ENCODE data around the gene CPNE7.

Gene CPNE7

DNA sequence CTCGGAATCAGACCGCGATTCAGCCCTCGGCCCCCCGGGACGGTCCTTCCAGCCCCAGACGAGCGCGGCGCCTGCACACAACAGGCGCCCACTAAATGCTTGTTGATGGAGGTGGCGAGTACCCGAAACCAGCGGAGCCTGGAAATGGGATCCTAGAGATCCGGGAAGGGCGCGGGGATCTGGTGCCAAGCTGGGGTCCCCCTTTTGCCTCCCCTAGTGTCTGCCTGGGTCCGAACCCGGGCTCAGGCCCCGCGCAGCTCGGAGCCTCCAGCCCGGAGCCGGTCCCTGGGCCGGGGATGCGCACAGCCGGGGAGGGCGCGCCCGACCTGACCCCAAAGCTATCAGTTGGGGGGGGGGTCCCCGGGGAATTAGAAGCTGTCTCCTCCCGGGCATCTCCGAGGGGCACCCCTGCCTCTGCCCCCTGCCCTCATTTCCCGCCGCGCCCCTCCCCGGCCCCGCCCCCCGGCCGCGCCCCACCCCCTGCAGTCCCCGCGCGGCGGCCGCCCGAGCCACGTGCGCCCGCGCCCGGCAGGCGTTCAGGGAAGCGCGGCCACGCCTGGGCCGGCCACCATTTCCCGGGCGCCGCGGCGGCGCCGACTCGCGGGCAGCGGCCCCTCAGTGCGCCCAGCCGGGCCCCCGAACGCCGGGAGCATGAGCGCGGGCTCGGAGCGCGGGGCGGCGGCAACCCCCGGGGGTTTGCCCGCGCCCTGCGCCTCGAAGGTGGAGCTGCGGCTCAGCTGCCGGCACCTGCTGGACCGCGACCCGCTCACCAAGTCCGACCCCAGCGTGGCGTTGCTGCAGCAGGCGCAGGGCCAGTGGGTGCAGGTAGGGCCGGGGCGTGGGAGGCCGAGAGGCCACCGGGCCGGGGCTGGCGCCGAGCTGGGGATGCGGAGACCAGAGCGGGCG is at the start of gene CPNE7:
Gene CPNE7 (plus strand): TSS at position 512 of the 906 bp plus-strand sequence. CDS start 140 bp downstream, at position 652.
- no peak for DNase-seq

DNA sequence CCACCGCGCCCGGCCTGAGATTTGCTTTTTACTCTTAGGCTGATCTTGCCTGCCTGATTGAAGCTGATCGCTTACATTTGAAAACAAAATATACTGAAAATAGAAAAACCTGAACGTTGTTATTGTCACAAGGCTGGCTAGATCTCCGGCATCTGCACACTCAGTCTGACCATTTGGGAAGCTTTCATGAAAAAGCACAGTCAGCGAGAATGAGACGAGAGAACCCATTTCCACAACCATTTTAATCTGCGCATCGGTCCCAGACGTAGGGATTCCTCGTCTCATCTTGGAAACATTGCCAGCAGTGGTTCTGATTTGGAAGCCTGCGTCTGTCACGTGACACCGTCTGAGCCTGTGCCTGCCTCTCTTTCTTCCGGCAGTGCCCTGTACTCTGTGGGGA is 46.5 kb upstream of the CPNE7 start:
- DNase-seq = no peak

DNA sequence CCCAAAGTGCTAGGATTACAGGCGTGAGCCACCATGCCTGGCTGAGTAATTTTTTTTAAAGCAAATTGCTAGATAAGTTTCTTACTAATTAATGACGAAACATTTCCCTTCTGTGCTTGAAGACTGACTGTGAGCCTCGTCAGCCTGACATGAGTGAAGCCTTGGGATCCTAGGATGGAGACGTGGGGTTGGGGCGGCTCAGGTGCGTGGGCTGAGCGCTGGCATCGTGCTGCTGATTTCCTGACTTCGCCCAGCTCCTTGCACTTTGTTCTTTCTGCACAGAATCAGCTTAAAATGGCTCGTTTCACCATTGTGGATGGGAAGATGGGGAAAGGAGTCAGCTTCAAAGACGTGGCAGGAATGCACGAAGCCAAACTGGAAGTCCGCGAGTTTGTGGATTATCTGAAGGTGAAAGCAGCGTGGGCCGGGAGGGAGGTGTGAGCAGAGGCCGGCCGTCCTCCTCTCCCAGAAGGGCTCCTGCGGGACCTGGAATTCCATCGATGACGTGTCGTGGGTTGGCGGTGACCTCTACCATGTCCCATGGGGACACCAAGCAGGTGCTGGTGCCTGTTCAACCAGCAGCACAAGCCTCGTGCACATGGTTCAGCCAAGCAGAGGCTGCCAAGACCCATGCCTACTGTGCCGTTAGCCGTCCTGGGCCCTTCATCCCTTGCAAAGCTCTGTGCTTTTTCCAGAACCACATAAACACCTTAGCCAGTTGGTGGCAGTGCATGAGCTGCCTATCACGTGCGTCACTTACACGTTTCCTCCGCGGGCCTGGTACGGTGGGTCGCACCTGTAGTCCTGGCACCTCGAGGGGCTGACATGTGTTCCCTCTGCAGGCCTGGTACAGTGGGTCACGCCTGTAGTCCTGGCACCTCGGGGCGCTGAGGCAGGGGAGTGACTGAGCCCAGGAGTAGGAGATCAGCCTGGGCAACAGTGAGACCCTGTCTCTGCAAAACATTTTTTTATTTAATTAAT is 44.9 kb upstream of the CPNE7 start:
- no peak for DNase-seq

DNA sequence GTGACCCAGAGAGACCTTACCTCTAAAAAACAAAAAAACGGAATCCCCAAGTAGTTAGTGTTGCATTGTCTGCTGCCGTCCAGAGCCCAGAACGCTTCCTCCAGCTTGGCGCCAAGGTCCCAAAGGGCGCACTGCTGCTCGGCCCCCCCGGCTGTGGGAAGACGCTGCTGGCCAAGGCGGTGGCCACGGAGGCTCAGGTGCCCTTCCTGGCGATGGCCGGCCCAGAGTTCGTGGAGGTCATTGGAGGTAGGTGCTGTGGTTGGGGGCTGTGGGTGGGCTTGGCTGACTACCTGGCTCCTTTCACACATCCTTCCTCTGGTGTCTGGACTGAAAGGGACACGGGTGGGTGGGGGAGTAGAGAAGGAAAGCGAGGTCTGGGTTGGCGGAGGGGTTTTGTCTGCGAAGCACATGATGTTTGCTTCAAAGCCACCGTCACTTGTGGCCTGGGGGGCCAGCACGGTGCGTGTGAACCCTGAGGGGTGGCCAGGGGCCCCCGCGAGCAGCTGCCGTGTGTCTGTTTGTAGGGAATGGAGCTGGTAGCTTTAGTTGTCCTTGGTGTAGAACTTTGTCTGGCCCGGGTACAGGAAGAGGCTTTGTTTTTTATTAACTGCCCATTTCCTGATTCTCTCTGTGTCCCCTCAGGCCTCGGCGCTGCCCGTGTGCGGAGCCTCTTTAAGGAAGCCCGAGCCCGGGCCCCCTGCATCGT is 43.6 kb upstream of the CPNE7 start:
- DNase-seq = no peak

DNA sequence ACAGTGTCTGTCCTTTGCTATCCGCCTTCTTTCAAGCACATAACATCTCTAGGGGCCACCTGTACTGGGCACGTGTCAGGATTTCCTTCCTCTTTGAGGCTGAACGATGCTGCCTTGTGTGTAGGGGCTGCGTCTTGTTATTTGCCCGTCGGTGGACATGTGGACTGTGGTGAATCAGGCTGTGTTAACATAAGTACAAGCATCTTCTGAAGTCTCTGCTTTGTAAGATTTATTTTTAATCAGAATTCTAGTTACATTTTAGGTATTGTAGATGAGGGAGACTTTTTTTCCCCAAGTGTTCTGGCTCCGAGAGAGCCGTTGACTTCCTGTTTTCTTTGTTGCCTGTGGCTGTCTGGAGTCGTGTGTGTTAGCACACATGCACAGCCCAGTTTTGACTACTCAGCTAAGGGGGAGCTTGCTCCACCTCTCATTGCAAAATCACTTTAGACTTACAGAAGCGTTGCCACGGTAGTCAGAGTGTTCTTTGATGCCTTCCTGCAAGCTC is 41.3 kb upstream of the CPNE7 start:
- DNase-seq = peak; percentile 94

DNA sequence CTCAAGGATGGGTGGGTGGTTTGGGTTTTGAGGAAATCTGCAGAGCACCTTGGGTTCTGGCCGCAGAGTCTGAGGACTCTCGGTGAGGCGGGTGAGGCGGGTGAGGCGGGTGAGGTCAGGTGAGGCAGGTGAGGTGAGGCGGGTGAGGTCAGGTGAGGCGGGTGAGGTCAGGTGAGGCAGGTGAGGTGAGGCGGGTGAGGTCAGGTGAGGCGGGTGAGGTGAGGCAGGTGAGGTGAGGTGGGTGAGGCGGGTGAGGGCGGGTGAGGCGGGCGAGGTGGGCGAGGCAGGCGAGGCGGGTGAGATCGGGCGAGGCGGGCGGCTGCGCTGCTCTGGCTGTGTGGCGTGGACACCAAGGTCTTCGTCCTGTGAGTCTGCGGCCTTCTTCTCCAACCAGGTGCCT is 39.2 kb upstream of the CPNE7 start:
- no peak for DNase-seq

DNA sequence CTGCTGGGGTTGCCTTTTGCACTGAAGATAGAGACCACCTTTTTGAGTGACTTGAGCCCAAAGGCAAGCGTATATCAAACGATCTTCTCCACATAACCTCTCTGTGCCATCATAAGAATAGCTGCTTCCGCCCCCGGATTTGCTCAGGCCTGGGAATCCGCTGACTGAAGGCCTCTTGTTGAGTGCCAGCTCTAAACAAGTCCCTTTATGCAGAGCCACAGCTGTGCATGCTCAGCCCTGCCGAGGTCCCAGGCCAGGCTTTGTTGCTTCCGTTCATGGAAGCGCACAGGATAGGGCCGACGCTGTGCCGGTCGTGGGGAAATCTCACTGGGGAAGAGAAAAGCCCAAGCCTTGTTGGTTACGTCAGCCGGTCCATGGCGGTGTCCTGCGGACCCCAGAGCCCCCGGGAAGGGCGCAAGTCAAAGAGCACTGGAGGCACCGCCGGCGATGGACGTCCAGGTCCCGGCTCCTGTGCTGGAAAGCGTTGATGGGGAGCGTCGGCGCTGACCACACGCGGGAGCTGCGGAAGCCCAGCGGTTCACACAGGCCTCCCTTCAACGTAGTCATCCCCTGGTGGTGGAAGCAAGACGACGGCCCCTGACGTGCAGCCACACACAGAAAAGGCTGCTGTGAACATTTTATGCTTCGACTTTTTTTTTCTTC is 38.5 kb upstream of the CPNE7 start:
- no peak for DNase-seq

DNA sequence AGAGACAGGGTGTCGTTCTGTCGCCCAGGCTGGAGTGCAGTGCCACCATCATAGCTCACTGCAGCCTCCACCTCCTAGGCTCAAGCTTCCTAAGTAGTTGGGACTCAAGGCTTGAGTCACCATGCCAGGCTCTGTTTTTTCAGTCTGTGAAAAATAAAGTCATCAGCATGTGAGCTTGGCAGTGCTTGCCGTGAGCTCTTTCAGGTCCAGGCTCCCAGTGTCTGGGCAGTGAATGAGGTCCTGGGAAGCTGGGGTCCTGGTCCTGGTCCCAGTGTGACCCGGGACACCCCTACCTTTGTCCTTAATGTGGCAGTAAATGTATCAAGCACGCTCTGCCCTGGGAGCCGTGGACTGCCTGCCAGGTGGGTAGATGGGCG is 38.0 kb upstream of the CPNE7 start:
- DNase-seq = no peak

DNA sequence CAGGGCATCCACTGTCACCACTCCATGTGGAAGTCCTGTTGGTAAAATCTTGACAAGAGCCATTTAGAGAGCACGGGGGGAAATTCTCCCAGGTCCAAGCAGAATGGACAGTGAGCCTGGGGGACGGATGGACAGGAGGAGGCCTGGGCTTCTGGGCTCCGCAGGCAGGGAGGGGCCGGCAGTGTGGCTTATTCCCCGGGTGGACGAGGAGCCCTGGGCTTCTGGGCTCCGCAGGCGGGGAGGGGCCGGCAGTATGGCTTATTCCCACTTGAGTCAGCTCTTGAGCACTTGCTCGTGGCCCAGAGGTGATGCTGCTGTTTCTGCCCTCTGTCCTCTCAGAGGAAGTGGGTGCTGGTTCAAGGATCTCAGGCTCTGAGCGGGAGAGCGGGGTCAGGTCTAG is 37.3 kb upstream of the CPNE7 start:
- no peak for DNase-seq

DNA sequence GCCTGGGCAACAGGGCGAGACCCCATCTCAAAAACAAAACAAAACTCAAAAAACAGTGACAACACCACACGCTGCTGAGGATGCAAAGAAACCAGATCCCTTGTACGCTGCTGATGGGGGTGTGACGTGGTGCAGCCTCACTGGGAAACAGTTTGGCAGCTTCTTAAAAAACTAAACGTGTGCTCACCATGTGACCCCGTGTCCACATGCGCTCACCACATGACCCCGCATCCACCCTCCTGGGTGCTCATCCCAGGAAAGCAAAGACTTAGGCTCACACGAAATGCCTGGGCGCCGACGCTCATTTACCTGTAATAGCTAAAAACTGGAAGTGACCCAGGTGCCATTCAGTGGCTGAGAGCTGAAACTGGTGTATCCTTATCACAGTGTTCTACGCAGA is 35.0 kb upstream of the CPNE7 start:
- no peak for DNase-seq

DNA sequence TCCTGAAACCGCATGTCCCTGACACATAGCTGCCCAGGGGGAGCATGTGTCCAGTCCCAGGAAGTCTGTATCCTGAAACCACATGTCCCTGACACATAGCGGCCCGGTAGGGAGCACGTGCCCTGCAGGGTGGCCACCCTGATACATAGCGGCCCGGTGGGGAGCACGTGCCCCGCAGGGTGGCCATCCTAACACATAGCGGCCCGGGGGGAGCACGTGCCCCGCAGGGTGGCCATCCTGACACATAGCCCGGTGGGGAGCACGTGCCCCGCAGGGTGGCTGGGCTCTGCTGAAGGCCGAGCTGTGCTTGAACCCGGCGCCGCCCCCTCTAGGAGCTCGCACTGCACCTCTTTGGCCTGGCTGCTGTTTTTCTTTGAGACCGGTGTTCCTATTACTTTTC is 33.8 kb upstream of the CPNE7 start:
- DNase-seq = no peak

DNA sequence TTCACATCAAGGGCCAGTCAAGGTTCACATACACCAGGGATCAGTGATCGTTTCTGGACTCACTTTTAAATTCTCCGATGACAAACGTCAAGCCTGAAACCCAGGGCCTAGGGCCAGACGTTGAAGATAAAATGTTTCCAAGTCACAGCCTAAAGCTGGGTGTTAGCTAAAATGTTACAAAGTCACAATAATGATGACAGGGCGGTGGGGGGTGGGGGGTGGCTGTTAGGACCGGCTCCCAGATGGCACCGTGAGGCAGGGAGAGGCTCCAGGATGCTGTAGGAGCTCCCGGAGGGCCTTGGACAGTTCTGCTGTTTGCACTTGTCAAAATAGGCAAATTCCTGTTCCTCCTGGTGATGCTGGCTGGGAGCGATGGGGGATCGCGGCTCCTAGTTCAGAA is 31.4 kb upstream of the CPNE7 start:
- DNase-seq = no peak

DNA sequence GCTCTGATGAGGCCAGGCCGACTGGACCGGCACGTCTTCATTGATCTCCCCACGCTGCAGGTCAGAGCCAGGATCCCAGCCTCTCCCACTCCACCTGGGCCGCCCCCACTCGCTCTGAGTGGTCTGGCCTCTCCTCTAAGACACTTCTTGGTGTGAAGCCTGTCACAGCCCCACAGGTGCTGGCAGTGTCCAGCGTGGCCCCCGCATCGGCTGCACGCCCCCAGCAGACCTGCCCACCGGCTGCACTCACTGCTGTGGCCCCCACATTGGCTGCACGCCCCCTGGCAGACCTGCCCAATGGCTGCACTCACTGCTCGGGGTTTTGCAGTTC is 30.9 kb upstream of the CPNE7 start:
- no peak for DNase-seq

DNA sequence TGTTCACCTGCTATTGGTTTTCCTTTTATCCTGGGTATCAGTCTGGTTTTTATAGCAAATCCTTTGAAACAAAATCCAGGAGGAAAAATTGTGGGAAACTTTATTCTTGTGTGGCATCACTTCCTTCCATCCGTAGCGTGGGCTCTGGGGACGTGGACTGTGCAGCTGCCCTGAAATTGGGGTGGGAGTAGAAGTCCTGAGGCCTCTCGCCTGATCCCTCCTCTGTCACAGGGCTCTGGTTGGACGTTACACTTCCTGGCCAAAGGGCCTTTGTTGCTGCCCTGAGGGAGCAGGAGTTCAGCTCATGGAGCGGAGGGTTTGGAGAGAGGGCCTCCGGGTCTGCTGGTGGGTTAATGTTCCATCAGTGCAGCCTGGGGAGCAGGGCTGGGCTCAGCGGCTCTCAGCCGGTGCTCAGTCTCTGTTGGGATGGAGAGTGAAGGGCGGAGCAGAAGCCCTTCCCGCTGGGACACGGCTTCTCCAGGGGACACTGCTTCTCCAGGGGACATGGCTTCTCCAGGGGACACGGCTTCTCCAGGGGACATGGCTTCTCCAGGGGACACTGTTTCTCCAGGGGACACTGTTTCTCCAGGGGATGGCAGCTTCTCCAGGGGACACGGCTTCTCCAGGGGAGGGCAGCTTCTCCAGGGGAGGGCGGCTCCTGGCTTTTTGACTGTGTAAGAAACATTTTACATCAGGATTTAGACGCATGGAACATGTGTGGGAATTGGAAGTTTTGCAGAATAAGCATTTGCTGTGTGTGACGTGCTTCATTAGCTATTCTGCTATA is 30.3 kb upstream of the CPNE7 start:
- no peak for DNase-seq

DNA sequence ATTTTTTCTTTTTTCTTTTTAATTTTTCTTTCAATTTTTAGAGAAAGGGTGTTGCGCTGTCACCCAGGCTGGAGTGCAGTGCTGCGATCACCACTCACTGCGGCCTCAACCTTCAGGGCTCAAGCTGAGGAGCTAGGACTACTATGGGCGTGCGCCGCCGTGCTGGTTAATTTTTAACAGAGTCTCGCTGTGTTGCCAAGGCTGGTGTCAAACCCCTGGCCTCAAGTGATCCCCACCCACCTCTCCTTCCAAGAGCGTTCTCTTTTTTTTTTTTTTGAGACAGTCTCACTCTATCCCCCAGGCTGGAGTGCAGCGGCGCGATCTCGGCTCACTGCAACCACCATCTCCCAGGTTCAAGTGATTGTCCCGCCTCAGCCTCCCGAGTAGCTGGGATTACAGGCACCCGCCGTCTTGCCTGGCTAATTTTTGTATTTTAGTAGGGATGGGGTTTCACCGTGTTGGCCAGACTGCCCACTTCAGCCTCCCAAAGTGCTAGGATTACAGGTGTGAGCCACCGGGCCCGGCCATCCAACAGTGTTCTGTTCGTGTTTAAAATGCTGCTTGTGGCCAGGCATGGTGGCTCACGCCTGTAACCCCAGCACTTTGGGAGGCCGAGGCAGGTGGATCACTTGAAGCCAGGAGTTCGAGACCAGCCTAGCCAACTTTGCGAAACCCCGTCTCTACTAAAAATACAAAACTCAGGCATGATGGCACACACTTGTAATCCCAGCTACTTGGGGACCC is 29.6 kb upstream of the CPNE7 start:
- no peak for DNase-seq

DNA sequence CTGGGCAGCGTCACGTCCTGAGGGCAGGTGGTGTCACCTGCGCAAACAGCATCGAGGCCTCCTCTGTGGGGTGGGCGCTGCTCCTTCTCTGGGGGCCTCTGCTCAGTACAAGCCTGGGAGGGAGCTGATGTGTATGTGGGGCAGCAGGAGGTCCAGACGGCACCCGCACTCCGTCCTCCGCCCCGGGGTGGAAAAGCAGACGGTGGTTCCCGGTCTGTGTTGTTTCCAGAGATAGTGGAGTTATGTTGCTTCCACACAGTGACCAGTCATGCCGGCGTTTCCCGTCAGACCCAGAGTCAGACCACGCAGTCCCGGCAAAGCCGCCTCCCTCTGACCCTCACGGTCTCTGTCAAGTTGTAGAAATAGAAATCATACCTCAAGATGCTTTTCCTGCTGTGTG is 28.8 kb upstream of the CPNE7 start:
- DNase-seq = no peak

DNA sequence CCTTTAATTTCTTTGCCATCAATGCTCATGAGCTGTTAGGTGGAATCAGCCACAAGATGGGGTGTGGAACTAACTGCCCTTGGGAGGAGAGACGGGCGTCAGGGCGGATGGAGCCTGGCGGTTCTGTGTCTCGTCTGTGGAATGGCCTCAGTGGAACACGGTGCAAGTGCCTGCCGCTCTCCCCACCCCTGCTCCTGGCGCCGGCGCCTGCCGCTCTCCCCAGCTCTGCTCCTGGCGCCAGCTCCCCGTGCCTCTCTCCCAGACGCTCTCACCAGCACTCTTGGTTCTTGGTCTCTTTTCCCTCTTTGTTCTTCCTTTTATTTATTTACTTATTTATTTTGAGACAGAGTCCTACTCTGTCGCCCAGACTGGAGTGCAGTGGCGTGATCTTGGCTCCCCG is 28.3 kb upstream of the CPNE7 start:
- no peak for DNase-seq

DNA sequence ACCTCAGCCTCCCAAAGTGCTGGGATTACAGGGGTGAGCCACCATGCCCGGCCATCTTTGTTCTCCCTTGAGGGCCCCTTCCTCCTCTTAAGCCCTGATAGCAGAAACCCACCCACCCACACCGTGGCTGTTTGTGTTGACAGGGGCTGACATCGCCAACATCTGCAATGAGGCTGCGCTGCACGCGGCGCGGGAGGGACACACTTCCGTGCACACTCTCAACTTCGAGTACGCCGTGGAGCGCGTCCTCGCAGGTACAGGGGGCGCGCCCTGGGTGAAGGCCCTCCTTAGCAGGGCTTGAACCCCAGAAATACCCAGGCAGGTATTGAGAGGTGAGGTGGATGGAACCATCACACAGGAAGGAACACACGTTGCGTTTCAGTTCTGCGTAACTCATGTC is 27.7 kb upstream of the CPNE7 start:
- no peak for DNase-seq

DNA sequence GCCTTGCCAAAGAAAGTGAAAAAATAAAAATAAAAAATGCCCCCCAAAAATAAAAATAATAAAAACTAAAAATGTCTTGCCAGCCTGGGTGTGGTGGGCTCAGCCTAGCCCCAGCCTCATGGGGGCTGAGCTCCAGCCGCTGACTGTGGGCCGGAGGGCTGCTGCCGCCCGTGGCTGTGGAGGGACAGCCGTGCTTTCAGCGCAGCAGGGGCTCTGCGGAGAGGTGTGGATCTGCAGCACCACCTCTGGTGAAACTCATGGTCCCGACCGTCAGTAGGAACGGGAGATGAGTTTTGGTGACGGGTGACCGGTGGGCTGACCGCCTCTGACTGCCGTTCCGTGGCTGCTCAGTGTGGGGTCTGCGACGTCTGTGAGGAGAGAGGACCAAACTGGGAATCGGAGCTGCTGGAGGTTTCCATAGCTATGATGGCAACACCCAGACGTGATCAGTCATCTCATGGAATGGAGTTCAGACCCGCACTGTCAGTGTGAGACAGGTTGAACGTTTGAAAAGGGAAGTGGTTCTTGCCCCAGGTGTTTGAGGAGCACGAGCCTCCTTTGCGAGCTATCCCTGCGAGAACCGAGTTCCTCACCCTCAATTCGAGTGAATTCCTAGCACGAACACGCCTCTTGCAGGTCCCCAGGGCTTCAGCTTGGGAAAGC is 27.1 kb upstream of the CPNE7 start:
- no peak for DNase-seq

DNA sequence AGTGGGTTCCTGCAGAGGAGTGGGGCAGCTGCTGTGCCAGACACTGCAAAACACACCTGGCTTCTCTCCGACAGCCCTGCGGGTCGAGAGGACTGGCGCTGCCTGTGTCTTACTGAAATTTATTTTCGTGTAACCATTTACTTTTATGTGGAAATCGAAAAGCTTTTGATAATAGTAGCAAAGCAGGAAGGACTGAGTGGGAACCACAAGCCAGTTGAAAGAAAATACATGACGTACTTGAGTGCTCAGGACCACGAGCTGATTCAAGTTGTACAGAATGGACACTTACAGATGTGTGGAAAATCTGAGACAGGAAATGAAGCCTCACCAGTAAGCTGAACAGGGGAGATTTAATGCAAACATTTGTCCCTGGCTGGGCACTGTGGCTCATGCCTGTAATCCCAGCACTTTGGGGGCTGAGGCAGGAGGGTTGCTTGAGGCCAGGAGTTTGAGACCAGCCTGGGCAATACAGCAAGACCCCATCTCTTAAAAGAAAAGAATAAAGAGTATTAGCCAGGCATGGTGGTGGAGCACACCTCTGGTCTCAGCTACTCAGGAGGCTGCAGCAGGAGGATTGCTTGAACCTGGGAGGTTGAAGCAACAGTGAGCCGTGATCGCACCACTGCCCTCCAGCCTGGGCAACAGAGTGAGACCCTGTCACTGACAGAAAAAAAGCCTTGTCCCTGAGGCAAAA is 26.4 kb upstream of the CPNE7 start:
- no peak for DNase-seq
